HG03342 (cell line): ENCODE data around the gene PSMA5.
"Not testable (repeated sequence)": the region's sequence is repeated elsewhere in the genome, so short reads cannot be mapped to it uniquely, and the experiment has no call there.

Experiments used
- ATAC-seq: cut with Tn5 transposase; IDR thresholded peaks from one replicate; pipeline ENCODE4 v1.9.1; 2021; ENCODE audit warnings: mild to moderate bottlenecking, moderate library complexity; ENCODE audit not compliant: unreplicated experiment

The PSMA5 gene

DNA sequence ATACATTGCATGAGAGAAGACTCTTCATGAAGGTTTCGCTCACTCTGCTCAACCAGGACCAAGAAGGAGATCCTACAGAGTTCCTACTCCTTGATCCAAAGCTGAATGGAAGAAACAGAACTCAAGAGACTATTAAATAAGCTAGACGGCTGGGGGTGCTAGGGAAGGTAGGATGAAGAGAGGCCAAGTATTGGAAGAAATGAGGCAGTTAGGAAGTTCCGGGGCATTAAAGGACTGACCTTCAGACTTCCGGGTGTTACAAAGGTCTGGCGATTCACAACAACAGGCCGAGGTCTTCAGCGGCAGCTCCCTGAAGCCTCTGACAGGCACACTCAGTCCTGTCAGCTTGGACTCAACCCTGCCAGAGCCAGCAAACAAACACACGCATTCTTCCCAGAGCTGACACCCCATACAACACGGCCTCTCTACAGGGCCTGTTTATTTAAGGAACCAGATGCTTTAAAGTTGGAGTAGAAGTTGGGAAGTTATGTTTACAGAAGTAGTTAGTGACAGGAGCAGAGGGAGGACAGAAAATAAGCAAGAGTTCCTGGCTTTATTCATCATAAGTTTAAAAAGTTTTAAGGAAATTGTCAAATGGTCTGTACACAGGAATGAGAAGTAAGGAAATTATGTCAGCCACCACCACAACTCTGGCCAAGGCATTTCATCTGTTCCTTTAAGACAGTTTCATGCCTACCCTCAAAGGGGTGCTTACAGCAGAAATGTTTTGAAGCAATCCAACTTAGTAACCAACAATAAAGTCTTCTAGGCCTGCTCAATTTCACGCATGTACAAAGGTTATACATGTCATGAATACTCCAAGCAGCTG, 33.2 kb downstream of the PSMA5 start:
- ATAC-seq: no peak

DNA sequence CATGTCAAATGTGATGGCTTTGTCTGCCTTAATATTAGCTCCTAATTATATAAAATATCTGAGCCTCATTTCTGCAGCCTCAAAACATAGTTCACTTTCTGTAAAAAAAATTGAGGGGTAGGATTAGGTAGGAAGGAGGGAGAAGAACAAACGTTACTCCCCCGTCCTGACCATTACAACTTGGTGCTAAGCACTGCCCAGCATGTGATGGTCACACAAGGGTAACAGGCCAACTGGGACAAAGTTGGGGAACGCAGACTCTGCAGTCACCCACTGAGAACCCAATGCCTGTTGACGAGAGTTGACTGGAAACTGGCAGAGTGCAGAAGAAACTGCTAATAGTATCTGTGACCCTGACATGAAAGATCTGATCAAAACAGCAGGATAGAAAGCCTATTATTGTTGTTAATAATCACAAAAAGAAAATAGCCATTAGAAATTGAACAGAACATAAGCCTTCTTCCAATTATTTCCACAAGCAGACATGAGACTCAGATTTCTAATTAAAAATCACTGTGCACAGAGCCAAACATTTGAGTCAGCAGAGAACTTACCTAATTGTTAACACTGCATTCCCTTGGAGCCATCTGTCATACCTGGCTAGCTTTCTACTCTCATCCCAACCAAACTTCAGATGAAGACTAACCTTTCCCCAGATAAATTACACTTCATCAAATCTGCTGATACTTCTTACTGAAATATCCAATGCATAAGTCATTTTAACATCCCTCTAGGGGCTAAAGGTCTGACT, 34.0 kb downstream of the PSMA5 start:
- peak; percentile 29 for ATAC-seq

DNA sequence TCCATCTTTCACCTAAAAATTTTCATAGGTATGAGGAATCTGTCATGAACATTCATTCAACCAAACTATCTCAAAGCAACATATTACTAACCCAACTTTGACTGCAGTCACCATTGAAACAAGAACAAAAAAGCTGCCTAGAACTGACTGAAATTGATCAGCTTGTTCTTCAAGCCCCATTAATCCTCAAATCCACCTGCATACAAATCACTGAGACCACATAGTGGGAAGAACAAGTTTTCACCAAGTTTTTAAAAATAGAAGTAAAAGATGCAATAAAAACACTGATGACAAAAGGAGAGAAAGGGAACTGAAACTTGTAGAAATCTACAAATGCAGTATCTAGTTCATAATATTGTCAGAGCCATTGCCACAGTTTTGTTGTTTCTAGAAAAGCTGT, 34.6 kb downstream of the PSMA5 start:
- peak; percentile 74 for ATAC-seq

DNA sequence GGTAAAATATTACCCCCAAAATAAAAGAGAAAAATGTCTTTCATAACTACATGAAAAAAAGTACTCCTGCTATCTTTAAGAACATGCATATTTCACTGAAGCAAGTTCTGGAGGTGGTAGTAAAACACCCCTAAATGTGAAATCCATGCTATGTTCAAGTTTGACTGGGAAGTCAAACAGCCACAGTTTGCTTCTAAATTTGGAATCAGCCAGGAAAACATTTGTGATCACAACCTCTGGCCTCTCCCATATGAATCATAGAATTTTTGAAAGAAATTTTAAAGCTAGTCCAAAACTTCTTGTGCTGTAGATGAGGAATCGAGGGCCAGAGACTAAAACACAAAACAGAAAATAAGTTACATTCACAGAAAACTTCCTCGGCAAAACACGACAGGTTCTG, 35.1 kb downstream of the PSMA5 start:
- no peak for ATAC-seq

DNA sequence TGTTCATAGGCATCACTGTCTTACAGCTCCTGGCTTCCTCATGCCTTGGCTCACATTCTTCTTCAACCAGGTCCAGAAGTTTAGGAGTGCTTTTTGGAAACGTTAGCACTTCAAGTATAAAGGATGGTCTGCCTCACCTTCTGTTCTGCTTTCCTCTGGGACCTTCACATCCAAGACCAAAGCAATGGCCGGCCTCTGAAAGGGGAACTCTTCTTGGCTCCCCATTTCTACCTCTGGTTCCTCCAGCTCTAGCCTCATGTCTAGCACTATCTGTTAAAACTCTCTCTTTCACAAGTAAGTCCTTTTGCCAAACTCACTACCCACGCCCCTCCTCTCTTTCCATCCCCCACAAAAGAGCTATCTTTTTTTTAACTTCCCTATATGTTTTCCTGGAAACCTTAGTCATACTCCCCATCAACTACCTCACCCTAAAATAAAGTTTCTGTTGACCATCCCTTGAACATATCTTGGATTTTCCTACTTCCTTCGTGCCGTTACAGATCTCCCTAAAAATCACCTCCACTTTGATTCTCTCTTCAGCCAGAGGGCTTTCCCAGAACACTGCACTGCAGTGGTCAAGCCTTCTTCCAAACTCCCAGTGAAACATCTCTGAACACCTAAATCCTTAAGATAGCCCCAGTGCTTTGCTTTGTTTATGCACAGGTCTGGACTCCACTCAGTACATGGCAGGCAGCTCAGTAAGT, 36.5 kb downstream of the PSMA5 start:
- ATAC-seq: no peak

DNA sequence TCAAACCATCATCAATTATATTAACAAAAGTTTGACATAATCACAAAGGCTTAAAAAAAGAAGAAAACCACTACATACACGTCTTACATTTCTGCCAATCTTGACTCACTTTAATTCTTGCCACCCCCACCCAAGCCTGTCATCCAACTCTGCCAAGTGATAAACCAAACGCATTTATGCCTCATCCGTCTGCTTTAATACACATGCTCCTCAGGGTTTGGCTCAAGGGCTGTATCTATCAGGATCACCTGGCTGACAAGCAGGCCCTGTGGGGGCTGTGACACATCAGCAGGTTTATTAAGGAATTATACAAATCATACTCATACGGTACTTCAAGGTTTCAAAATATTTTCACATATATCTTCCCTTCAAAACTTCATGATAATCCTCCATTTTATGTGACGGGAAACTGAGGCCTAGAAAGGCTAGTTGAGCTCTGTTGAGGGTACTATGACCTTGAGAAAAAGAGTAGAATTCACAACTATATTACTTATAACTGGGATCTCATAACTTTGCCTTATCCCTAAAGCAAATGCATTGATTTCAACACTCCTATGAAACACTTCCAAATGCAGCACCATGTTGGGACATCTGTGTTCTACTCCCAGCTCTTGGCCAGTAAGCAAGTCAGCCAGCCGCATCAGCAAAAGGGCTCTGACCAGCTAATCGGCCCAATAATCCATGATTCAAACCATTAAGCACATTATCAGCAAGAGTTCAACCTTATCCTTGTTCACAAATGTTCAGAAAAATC, 37.2 kb downstream of the PSMA5 start:
- ATAC-seq: no peak

DNA sequence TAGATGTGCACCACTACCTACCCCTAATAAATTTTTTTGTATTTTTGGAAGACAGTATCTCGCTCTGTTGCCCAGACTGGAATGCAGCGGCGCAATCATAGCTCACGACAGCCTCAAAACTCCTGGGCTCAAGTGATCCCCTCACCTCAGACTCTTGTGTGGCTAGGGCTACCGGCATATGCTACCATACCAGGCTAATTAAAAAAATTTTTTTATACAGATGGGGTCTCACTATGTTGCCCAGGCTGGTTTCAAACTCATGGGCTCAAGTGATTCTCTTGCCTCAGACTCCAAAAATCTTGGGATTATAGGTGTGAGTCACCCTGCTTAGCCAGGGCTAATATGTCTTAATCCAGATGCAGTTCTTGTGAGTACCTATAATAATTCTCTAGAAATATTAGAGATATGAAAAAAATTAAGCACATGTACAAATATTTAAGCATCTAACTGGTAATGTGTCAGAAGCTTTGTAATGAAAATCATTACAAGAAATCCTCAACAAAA, 38.0 kb downstream of the PSMA5 start:
- ATAC-seq: no peak

DNA sequence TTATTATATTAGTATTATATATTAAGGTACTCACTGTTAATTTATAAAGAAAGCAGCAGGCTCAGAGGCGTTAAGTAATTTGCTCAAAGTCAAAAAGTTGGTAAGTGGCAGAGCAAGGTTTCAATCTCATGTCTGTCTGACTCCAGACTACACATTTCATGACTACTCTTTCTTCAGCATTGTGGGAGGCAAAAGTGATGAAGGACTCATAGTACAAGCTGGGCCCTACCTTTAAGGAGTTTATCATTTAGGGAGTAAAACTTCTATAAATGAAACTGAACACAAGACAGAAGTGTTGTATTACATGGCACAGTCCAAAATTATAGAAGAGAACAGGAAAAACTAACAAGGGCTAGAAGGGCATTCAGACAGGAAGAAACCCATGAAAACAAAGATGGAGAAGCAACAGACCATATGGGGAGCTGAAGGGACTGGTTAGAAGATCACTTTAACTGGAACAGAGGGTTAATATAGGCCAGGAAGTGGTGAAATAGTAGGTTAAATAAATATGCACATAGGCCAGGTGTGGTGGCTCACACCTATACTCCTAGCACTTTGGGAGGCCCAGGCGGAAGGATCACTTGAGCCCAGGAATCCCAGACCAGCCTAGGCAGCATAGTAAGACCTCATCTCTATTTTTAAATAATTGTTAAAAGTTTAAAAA, 40.1 kb downstream of the PSMA5 start:
- no peak for ATAC-seq

DNA sequence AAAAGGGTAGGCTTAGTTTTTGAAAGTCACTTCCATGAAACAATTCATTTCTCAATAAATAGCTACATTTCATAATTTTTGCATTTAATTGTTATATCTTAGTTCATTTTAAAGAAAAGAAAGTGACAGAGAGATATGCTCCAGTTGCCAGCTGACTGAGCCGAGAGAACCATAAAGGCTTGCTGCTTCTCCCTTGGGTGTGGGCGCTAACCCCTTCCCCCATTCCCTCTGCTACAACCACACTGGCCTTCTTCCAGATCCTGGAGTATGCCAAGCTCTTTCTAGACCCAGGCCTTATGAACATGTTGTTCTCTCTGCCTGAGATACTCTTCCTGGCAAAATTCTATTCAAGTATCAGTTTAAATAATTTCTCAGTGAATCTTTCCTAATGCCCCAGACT, 40.8 kb downstream of the PSMA5 start:
- no peak for ATAC-seq

DNA sequence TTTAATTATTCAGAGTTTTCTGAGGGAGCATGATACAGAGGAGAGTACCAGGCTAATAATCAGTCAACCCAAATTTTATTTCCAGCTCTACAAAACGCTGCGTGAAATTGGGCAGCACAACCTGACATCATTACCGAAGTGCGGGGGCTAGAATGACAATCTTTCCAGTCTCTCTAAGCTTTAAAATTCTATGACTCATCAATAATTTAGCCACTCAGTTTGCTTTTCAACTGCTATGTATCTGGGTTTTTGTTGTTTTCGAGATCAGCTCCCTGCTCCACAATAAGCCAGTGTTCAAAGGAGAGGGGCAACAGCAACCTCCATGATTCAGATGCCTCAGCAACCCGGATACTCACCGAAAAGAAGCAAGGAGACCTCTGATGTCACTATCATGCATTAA, 42.4 kb downstream of the PSMA5 start:
- ATAC-seq: no peak

DNA sequence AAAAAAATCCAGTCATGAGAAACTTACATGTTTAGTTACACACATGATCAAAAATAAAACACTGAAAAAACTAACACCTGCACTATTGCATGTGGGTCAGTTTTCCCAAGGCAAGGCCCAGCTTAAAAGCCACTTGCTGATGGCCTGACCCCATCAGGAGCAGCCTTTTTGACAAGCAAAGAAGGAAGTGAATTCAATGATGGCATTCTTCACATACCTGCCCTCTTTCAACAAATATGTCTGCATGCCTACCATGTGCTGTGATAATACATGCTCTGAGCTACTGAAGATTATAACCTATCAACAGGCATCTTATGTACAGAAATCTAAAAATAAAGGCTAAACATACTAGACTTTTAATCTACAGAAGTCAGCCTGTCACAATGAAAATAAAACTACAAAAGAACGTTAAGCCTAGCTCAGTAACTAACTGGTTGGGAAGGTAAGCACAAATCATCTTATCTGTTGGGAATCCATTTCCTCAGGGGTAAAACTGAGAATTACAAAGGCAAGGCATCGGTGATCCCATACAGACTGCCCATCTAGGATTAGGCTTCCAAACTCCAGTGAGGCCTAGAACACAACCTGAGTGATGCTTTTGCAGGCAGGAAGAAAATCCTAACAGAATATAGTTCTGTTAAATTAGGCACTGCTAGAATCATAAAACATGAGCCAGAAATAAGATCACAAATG, 43.0 kb downstream of the PSMA5 start:
- no peak for ATAC-seq

DNA sequence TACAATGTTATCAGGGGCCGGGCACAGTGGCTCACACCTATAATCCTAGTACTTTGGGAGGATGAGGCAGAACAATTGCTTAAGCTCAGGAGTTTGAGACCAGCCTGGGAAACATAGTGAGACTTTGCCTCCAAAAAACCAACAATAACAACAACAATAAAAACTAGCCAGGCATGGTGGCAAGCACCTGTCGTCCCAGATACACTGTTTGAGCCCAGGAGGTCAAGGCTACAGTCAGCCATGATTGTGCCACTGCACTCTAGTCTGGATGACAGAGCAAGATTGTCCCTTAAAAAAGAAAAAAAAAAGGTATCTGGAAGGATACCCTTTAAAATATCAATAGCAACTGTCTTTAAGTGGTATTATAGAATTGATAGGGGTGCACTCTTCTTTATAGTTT, 44.7 kb downstream of the PSMA5 start:
- no peak for ATAC-seq

DNA sequence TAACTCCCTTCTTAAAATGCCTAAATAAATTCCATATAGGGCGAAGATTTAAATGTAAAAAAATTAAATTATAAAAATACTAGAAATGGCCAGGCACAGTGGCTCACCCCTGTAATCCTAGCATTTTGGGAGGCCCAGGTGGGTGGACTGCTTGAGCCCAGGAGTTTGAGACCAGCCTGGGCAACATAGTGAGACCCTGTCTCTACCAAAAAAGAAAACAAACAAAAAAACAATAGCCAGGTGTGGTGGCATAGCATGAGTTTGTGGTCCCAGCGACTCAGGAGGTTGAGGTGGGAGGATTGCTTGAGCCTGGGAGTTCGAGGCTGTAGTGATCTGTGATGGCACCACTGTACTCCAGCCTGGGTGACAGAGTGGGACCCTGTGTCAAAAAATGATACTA, 46.3 kb downstream of the PSMA5 start:
- ATAC-seq: no peak

DNA sequence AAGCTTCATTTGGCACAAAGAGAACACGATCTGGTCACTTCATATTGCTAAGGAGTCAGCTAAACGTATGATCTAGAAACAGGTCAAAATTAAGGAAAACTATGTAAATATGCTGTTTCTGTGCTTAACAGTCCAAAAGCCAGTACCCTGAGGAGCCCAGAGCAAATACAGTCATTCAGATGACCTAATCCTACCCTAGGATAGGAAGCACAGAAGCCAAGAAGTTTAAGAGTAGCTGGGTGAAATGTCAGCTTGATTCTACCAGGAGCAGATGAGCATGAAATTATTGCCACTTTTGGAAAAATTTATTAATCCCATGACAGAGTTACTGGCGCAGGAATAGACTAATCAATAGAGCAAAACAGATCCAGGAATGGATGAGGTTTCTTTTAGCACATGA, 46.8 kb downstream of the PSMA5 start:
- no peak for ATAC-seq

DNA sequence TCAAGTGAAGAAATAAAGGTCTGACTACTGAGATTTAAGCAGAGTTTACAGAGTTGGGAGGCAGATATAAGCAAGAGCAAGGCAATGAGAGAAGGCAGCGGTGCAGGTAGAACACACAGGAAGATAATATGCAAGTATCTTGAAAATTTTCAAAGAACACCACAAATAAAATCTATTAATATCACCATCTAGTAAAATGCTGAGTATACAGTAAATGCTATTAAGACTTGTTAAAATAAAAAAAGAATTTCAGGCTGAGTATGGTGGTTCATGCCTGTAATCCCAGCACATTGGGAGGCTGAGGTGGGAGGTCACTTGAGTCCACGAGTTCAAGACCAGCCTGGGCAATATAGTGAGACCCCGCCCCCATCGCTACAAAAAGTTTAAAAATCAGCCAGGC, 48.5 kb downstream of the PSMA5 start:
- no peak for ATAC-seq

DNA sequence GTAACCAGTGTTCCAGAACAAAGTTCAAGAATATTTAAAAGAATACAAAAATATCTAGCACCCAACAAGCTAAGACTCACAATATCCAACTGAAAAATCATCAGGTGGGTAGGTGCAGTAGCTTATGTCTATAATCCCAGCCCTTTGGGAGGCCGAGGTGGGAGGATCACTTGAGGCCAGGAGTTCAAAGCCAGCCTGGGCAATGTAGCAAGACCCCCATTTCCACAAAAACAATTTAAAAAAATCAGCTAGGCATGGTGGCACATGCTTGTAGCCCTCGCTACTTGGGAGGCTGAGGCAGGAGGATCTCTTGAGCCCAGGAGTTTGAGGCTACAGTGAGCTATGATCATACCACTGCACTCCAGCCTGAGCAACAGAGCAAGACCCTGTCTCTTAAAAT, 52.6 kb downstream of the PSMA5 start:
- ATAC-seq: not testable (repeated sequence)

DNA sequence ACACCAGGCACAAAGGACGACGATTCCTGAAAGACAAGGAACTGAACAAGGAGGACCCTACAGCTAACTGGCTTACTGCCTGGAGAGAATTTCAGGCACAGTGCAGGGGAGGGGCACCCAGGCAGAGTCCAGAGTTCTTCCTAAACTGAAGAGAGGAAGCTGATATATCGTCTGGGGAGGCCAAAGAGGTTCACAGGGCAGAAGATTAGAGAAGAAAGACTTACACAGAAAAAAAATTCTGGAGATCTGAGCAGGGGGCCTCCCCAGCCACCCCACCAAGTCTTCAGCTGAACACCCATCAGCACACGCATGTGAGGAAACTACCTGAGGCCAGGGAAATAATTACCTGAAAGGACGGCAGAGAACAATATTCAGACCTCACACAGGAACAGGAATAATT, 53.1 kb downstream of the PSMA5 start:
- no peak for ATAC-seq

DNA sequence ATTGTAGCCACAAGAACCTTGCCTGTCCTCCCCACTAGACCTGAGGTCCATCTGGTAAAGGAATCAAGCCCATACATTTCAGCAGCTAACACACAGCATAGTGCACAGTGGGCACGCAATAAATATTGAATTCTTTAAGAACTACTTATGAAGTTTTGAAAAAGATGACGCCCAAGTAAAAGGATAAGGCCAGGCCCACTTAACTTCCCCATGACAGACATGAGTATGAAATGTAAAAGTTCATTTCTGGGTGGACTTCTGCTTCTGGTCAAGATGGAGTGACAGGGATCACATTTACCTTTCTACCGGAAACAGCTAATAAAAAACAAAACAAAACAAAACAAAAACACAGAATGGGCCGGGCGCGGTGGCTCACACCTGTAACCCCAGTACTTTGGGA, 54.0 kb downstream of the PSMA5 start:
- ATAC-seq: no peak

DNA sequence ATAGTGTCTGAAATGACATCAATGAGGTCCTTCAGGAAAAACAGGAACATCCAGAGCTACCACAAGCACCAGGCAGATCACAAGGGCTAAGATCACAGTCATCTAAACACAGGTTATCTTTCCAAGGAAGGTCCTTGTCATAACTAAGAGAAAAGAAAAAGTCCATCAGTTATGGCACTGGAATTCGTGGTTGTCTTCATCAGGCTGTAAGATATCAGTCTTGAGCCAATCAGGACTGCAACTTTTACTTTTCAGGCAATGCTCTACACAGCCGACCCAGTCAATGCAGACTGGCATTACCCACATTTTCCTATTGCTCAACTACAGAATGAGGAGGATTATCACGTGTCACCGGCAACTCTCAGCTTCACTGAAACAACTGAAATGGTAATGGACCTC, 54.9 kb downstream of the PSMA5 start:
- ATAC-seq: no peak
